Upper lobe of left lung (tissue), 6 donors: ENCODE measurements around the gene HBG2. TPM values are rescaled to one million over a fixed set of nuclear protein-coding genes. Genes with fewer than 3 reads are reported as not detected.
A peak's percentile ranks its signal among the peaks of the same experiment; 100 is the strongest.

Experiments used
- ATAC-seq, 2 donors: fragments of 200-7000 bp; cut with Tn5 transposase; one replicate each; pipeline ENCODE4 v1.9.1; 2022; ENCODE audit warnings: mild to moderate bottlenecking in 2 of 2, moderate library complexity in 2 of 2; ENCODE audit not compliant: low FRiP score in 2 of 2
- DNase-seq, 2 donors: peaks; one replicate each; pipeline ENCODE4 v3.0.0-alpha.2; 2019 to 2020
- H3K27ac ChIP-seq, 4 donors: fragments of 200-600 bp; sonication (generic); one replicate each; pipeline ENCODE4 v1.5.1; 2016 to 2019
- H3K27me3 ChIP-seq, 4 donors: fragments of 200-600 bp; sonication (generic); one replicate each; pipeline ENCODE4 v1.5.1; 2017 to 2019
- H3K36me3 ChIP-seq, 4 donors: fragments of 200-600 bp; sonication (generic); one replicate each; pipeline ENCODE4 v1.5.1; 2016 to 2019
- H3K4me1 ChIP-seq, 4 donors: fragments of 200-600 bp; sonication (generic); one replicate each; pipeline ENCODE4 v1.5.1; 2018 to 2019
- H3K4me3 ChIP-seq, 4 donors: fragments of 200-600 bp; sonication (generic); one replicate each; pipeline ENCODE4 v1.5.1; 2017 to 2019; ENCODE audit warnings: mild to moderate bottlenecking in 2 of 4, moderate library complexity in 1 of 4
- H3K9me3 ChIP-seq, 4 donors: fragments of 200-600 bp; sonication (generic); one replicate each; pipeline ENCODE4 v1.5.1; 2018 to 2019
- EP300 ChIP-seq, 4 donors: sonication (generic); formaldehyde crosslinking; IDR thresholded peaks; one replicate each; pipeline ENCODE4 v1.5.1; 2017; ENCODE audit warnings: antibody characterized with exemption in 4 of 4, control low read depth in 2 of 4
- POLR2A ChIP-seq, 4 donors: fragments of 450-650 bp; IDR thresholded peaks; one replicate each; pipeline ENCODE4 v1.5.1; 2016 to 2017; ENCODE audit warnings: antibody characterized with exemption in 4 of 4, mild to moderate bottlenecking in 2 of 4
- POLR2AphosphoS5 ChIP-seq, 2 donors: sonication (generic); formaldehyde crosslinking; IDR thresholded peaks; one replicate each; pipeline ENCODE4 v1.5.1; 2017; ENCODE audit warnings: antibody characterized with exemption in 2 of 2
- WGBS, 2 donors: methylation state at CpG; one replicate each; pipeline ENCODE4 v1.1.5; 2017 to 2018; 5-methylcytosine and 5-hydroxymethylcytosine counted together
- total RNA-seq, 6 donors: library from RNA; depleted of rRNA in 4 of 6; stranded (reverse); fragments of >200 nt in 4 of 6; gene quantifications; one replicate each; pipeline versions ENCODE4 v1.1.0 to v1.2.1, GENCODE V29; 2016 to 2021
- TF ChIP-seq, protein P1 (sequence below), 6 experiments: fragments of 450-650 bp in 4 of 6; fragments of 200-600 bp in 2 of 6; sonication (generic) in 2 of 6; IDR thresholded peaks; one replicate each; pipeline ENCODE4 v1.5.1; 2016 to 2019; ENCODE audit warnings: antibody characterized with exemption in 6 of 6
- donor health status: DM: no; HTN: no; CAD: no; lungs with moderate emphysema.
- donor health status: DM: no; HTN: yes; CAD: no; lungs with severe emphysema.

HBG2 gene
- total RNA-seq, 6 donors from 2014 or later, result 10.0 to 15.8 TPM; not detected in 4

DNA sequence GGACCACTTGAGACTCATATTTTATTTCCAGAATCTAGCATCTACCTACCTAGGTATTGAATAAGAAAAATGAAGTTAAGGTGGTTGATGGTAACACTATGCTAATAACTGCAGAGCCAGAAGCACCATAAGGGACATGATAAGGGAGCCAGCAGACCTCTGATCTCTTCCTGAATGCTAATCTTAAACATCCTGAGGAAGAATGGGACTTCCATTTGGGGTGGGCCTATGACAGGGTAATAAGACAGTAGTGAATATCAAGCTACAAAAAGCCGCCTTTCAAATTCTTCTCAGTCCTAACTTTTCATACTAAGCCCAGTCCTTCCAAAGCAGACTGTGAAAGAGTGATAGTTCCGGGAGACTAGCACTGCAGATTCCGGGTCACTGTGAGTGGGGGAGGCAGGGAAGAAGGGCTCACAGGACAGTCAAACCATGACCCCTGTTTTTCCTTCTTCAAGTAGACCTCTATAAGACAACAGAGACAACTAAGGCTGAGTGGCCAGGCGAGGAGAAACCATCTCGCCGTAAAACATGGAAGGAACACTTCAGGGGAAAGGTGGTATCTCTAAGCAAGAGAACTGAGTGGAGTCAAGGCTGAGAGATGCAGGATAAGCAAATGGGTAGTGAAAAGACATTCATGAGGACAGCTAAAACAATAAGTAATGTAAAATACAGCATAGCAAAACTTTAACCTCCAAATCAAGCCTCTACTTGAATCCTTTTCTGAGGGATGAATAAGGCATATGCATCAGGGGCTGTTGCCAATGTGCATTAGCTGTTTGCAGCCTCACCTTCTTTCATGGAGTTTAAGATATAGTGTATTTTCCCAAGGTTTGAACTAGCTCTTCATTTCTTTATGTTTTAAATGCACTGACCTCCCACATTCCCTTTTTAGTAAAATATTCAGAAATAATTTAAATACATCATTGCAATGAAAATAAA lies 29.8 kb downstream of the HBG2 start:
- 74 to 75% methylated on average over 6 of the region's 6 CpGs for WGBS, 2 donors
- no peak for TF ChIP-seq POLR2AphosphoS5 (IDR thresholded peaks at IDR 0.05)
- TF ChIP-seq, protein P1, sequence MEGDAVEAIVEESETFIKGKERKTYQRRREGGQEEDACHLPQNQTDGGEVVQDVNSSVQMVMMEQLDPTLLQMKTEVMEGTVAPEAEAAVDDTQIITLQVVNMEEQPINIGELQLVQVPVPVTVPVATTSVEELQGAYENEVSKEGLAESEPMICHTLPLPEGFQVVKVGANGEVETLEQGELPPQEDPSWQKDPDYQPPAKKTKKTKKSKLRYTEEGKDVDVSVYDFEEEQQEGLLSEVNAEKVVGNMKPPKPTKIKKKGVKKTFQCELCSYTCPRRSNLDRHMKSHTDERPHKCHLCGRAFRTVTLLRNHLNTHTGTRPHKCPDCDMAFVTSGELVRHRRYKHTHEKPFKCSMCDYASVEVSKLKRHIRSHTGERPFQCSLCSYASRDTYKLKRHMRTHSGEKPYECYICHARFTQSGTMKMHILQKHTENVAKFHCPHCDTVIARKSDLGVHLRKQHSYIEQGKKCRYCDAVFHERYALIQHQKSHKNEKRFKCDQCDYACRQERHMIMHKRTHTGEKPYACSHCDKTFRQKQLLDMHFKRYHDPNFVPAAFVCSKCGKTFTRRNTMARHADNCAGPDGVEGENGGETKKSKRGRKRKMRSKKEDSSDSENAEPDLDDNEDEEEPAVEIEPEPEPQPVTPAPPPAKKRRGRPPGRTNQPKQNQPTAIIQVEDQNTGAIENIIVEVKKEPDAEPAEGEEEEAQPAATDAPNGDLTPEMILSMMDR (IDR thresholded peaks at IDR 0.05), result no peak
- no peak for TF ChIP-seq EP300 (IDR thresholded peaks at IDR 0.05)
- no peak for TF ChIP-seq POLR2A (IDR thresholded peaks at IDR 0.05)
- DNase-seq, result no peak
- ATAC-seq, result no peak
- H3K27me3 ChIP-seq, result no peaks in the 10 kb centered on the region
- H3K36me3 ChIP-seq, result no peaks in the 10 kb centered on the region
- H3K9me3 ChIP-seq, result no peaks in the 10 kb centered on the region
- H3K27ac ChIP-seq, result no peak overlapping the region
- no peaks in the 10 kb centered on the region for H3K4me1 ChIP-seq
- H3K4me3 ChIP-seq, result no peak overlapping the region

DNA sequence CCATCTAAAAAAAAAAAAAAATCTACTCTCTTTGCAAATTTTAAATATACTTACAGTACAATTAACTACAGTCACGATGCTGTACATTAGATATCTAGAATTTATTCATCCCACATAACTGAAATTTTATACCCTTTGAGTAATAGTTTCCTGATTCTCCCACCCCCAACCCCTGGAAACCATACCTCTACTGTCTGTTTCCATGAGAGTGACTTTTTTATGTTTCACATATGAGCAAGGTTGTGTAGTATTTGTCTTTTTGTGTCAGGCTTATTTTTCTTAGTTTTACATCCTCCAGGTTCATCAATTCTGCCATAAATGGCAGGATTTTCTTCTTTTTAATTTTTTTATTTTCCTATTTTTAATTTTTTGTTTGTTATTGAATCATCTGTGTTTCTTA lies 30.9 kb downstream of the HBG2 start:
- no peak for DNase-seq

DNA sequence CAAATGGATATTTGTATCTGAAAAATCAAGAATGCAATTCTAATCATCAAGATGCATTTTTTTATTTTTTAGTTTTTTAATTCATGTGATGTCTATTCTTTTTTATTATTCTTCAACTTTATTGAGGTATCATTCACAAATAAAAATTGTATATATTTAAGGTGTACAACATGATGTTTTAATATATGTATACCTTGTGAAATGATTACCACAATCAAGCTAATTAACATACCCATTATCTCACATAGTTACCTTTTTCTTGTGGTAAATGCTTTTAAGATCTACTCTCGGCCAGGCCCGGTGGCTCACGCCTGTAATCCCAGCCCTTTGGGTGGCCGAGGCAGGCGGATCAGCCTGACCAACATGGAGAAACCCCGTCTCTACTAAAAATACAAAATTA lies 31.4 kb downstream of the HBG2 start:
- DNase-seq, result peak in 1 of 2 donors; percentile 37
- Histone ChIP-seq H3K27ac (no peak overlapping the region), H3K9me3 (no peaks in the 10 kb centered on the region), H3K4me1 (no peaks in the 10 kb centered on the region), H3K4me3 (no peak overlapping the region), H3K27me3 (no peaks in the 10 kb centered on the region), H3K36me3 (no peaks in the 10 kb centered on the region)
- no peak for ATAC-seq
- WGBS, 2 donors, result 93 to 94% methylated on average over 6 of the region's 6 CpGs
- TF ChIP-seq EP300 (IDR thresholded peaks at IDR 0.05) (no peak), POLR2A (IDR thresholded peaks at IDR 0.05) (no peak)
- TF ChIP-seq, protein P1 (IDR thresholded peaks at IDR 0.05), result no peak

More for the DNA sequence above, 30.9 kb downstream of the HBG2 start:
- H3K27ac ChIP-seq, result no peak overlapping the region
- TF ChIP-seq, protein P1 (IDR thresholded peaks at IDR 0.05), result no peak
- no peak for TF ChIP-seq EP300 (IDR thresholded peaks at IDR 0.05)
- H3K4me3 ChIP-seq, result no peak overlapping the region
- no peaks in the 10 kb centered on the region for H3K27me3 ChIP-seq
- ATAC-seq, result no peak
- WGBS, 2 donors, result 56 to 76% methylated on average over 1 of the region's 1 CpG
- no peaks in the 10 kb centered on the region for H3K36me3 ChIP-seq
- no peaks in the 10 kb centered on the region for H3K9me3 ChIP-seq
- H3K4me1 ChIP-seq, result no peaks in the 10 kb centered on the region

DNA sequence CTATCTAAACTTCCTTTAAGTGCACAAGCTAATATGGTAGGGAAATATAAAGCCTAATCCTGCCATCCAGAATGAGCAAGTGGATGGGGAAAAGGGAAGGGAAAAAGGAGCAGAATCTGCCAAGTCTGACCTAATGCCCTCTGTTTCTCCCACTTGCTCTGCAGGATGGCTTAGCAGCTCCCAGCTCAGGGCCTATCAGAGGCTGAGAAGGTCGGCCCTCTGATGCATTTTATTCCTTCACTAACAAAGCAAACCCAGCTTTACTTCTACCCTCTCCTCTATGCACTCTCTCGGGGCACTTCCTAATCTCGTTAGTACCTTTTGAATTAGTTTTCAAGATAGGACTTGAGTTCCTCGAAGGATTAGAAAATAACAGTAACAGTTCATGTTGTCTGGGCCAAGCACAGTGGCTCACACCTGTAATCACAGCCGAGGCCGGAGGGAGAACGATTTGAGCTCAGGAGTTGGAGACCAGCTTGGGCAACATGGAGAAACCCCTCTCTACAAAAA lies 44.1 kb downstream of the HBG2 start:
- no peaks in the 10 kb centered on the region for H3K9me3 ChIP-seq
- DNase-seq (no peak), ATAC-seq (no peak)
- WGBS, 2 donors, result 62% methylated on average over 7 of the region's 7 CpGs
- no peaks in the 10 kb centered on the region for H3K36me3 ChIP-seq
- no peaks in the 10 kb centered on the region for H3K4me1 ChIP-seq
- H3K4me3 ChIP-seq, result no peak overlapping the region
- TF ChIP-seq EP300 (IDR thresholded peaks at IDR 0.05) (no peak), POLR2A (IDR thresholded peaks at IDR 0.05) (no peak), POLR2AphosphoS5 (IDR thresholded peaks at IDR 0.05) (no peak)
- TF ChIP-seq, protein P1 (IDR thresholded peaks at IDR 0.05), result no peak
- H3K27me3 ChIP-seq, result no peaks in the 10 kb centered on the region
- H3K27ac ChIP-seq, result no peak overlapping the region
